ENCODE measurements around the gene CLBA1.

CLBA1 gene

GRCh38 chr14:104976198-104977007 lies 9.2 kb upstream of the CLBA1 start (continued):
- TF ChIP-seq ATF2 (tag by site-specific recombination; IDR thresholded peaks at IDR 0.05; ENCODE audit: low read depth), result no peak
- TF ChIP-seq MYNN (tag by site-specific recombination; IDR thresholded peaks at IDR 0.05; ENCODE audit: borderline replicate concordance), result no peak
- TF ChIP-seq ZNF529 (tag by site-specific recombination; IDR thresholded peaks at IDR 0.05; ENCODE audit: insufficient replicate concordance), result no peak
- TF ChIP-seq ZNF558 (tag by site-specific recombination; IDR thresholded peaks at IDR 0.05), result no peak
- no peak for TF ChIP-seq ZNF670 (tag by site-specific recombination; IDR thresholded peaks at IDR 0.05; ENCODE audit: low read depth)
- no peak for TF ChIP-seq ZNF645 (tag by site-specific recombination; IDR thresholded peaks at IDR 0.05)
- TF ChIP-seq PRDM4 (tag by site-specific recombination; IDR thresholded peaks at IDR 0.05), result no peak
- TF ChIP-seq ZNF354C (tag by site-specific recombination; IDR thresholded peaks at IDR 0.05; ENCODE audit: borderline replicate concordance, low read depth), result no peak
- no peak for TF ChIP-seq ZNF513 (tag by site-specific recombination; IDR thresholded peaks at IDR 0.05)
- no peak for TF ChIP-seq ZNF585B (tag by site-specific recombination; IDR thresholded peaks at IDR 0.05)
- no peak for TF ChIP-seq ZNF16 (tag by site-specific recombination; IDR thresholded peaks at IDR 0.05; ENCODE audit: low read depth)
- TF ChIP-seq ZNF214 (tag by site-specific recombination; IDR thresholded peaks at IDR 0.05; ENCODE audit: borderline replicate concordance), result no peak
- TF ChIP-seq IKZF3 (tag by site-specific recombination; IDR thresholded peaks at IDR 0.05), result peak; percentile 32; the same call in 1 of the 2 replicates
- TF ChIP-seq ZNF140 (tag by site-specific recombination; IDR thresholded peaks at IDR 0.05), result no peak
- peak; percentile 28; the same call in 1 of the 2 replicates for TF ChIP-seq PRDM10 (tag by site-specific recombination; IDR thresholded peaks at IDR 0.05)
- no peak for TF ChIP-seq ZNF843 (tag by site-specific recombination; IDR thresholded peaks at IDR 0.05)
- no peak for TF ChIP-seq ZNF830 (tag by site-specific recombination; IDR thresholded peaks at IDR 0.05; ENCODE audit: low read depth)
- no peak for TF ChIP-seq ZNF48 (tag by site-specific recombination; IDR thresholded peaks at IDR 0.05)
- TF ChIP-seq BCL11B (tag by site-specific recombination; IDR thresholded peaks at IDR 0.05; ENCODE audit: low read depth), result peak; percentile 81
- TF ChIP-seq ZNF449 (tag by site-specific recombination; IDR thresholded peaks at IDR 0.05), result no peak
- peak; percentile 93 for TF ChIP-seq ZNF18 (tag by site-specific recombination; IDR thresholded peaks at IDR 0.05)
- no peak for TF ChIP-seq ZNF121 (tag by site-specific recombination; IDR thresholded peaks at IDR 0.05)
- no peak for TF ChIP-seq SETDB1 (IDR thresholded peaks at IDR 0.05; ENCODE audit: insufficient read length, low read length)
